ENCODE results near the gene RBM6. TPM values are rescaled to one million over a fixed set of nuclear protein-coding genes. Genes with fewer than 3 reads are reported as not detected.

RBM6 gene
- total and polyA plus RNA-seq, 9 of the 15 experiments (the other 6 are each of a cell fraction or from before 2014, with no cell fraction given), result 19.9 to 82.2 (median 57.8) TPM

DNA sequence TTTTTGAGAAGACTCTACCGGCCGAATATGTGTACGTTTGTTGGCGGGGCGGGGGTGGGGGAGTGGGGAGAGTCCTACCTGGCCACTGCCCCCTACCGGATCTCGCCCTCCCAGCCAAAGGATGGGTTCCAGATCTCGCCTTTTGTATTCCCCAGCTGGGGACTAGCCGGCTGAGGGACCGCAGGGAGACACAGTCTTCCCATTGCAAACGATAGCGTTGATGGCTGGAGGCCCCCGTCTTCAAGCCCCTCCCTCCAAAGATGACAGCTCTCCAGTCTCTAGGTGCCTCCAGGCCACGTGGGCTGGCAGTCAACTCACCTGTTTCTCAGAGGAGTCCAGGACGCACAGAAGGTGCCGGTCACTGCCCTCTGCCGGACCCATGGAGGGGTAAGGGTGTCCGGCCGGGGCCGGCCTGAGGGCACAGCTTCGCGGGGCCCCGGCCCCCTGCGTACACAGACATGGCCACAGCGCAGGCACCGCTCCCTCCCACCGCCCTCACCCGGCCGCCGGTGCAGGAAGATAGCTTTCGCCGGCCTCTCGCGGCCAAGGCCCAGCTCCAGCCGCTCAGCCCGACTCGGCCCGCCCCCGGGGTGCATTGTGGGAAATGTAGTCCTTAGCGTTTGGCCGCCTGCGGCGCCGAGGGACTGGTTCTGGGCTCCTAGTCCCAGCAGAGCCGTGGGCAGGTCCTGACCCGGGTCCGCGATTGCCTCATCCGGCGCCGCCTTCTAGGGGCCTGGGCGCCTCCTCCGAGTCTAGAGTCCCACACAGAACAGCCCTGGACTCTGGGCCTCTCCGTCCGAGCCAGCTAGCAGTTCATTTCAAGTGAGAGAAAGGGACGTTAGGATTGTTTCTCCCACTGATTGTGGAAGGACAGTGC lies 10.4 kb upstream of the RBM6 start, which contains the start of gene MON1A:
MON1A (minus strand) TSS at position 521 of the 877 bp plus-strand sequence. CDS start 16,465 bp downstream, outside the sequence.
- FAIRE-seq, result peak; percentile 81
- intact Hi-C loops (cut with micrococcal nuclease), result loop anchor here (5.0 kb wide), 1 partner anchor 158 kb away; the partner anchor contains the start of gene RBM5
- TF ChIP-seq TEAD2 (tag; IDR thresholded peaks at IDR 0.05) (no peak), ZBTB8A (IDR thresholded peaks at IDR 0.05; ENCODE audit: partially characterized antibody) (no peak), SPI1 (IDR thresholded peaks at IDR 0.05; ENCODE audit: borderline replicate concordance, low read depth, low read length) (no peak)
- TF ChIP-seq, protein P1, sequence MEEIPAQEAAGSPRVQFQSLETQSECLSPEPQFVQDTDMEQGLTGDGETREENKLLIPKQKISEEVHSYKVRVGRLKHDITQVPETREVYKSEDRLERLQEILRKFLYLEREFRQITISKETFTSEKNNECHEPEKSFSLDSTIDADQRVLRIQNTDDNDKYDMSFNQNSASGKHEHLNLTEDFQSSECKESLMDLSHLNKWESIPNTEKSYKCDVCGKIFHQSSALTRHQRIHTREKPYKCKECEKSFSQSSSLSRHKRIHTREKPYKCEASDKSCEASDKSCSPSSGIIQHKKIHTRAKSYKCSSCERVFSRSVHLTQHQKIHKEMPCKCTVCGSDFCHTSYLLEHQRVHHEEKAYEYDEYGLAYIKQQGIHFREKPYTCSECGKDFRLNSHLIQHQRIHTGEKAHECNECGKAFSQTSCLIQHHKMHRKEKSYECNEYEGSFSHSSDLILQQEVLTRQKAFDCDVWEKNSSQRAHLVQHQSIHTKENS (CRISPR knock-in tag; IDR thresholded peaks at IDR 0.05), result no peak
- TF ChIP-seq, protein P2, sequence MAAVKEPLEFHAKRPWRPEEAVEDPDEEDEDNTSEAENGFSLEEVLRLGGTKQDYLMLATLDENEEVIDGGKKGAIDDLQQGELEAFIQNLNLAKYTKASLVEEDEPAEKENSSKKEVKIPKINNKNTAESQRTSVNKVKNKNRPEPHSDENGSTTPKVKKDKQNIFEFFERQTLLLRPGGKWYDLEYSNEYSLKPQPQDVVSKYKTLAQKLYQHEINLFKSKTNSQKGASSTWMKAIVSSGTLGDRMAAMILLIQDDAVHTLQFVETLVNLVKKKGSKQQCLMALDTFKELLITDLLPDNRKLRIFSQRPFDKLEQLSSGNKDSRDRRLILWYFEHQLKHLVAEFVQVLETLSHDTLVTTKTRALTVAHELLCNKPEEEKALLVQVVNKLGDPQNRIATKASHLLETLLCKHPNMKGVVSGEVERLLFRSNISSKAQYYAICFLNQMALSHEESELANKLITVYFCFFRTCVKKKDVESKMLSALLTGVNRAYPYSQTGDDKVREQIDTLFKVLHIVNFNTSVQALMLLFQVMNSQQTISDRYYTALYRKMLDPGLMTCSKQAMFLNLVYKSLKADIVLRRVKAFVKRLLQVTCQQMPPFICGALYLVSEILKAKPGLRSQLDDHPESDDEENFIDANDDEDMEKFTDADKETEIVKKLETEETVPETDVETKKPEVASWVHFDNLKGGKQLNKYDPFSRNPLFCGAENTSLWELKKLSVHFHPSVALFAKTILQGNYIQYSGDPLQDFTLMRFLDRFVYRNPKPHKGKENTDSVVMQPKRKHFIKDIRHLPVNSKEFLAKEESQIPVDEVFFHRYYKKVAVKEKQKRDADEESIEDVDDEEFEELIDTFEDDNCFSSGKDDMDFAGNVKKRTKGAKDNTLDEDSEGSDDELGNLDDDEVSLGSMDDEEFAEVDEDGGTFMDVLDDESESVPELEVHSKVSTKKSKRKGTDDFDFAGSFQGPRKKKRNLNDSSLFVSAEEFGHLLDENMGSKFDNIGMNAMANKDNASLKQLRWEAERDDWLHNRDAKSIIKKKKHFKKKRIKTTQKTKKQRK (IDR thresholded peaks at IDR 0.05; ENCODE audit: borderline replicate concordance, low read depth, low read length), result no peak
- TF ChIP-seq, protein P3, sequence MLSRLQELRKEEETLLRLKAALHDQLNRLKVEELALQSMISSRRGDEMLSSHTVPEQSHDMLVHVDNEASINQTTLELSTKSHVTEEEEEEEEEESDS (CRISPR knock-in tag; IDR thresholded peaks at IDR 0.05), result no peak
- TF ChIP-seq, protein P4, sequence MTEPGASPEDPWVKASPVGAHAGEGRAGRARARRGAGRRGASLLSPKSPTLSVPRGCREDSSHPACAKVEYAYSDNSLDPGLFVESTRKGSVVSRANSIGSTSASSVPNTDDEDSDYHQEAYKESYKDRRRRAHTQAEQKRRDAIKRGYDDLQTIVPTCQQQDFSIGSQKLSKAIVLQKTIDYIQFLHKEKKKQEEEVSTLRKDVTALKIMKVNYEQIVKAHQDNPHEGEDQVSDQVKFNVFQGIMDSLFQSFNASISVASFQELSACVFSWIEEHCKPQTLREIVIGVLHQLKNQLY (CRISPR knock-in tag; conservative IDR thresholded peaks at IDR 0.05), result no peak

More for the DNA sequence above, 10.4 kb upstream of the RBM6 start, which contains the start of gene MON1A:
- Histone ChIP-seq H4K20me1 (replicated peaks; ENCODE audit: control insufficient read depth, insufficient read depth, low read length) (no peaks in the 10 kb centered on the region), H3K36me3 (ENCODE audit: control insufficient read depth, insufficient read depth, low read length) (peaks cover 5% of the 10 kb centered on the region; the same call in 2 of the 3 replicates), H3K4me2 (ENCODE audit: insufficient read depth, low read length) (peak within 1 kb of the TSS; percentile 97), H3K9me1 (ENCODE audit: control insufficient read depth, insufficient read depth, low read length) (peaks cover 2% of the 10 kb centered on the region), H3K9ac (ENCODE audit: insufficient read depth in 1 of 2, low read depth in 2 of 2, low read length in 2 of 2) (peak within 1 kb of the TSS; percentile 89 to 95), H3K4me3 (peak within 1 kb of the TSS; percentile 62), H3K9me3 (replicated peaks; ENCODE audit: control insufficient read depth, insufficient read depth, low read depth, low read length) (no peaks in the 10 kb centered on the region), H2AFZ (ENCODE audit: low read depth, low read length) (peak within 1 kb of the TSS; percentile 99), H3K4me1 (replicated peaks in 1 of 2; ENCODE audit: control insufficient read depth in 2 of 2, insufficient read depth in 2 of 2, low read length in 2 of 2) (peaks cover 22 to 32% of the 10 kb centered on the region in 2 experiments), H3K79me2 (ENCODE audit: control insufficient read depth, insufficient read depth, low read length) (peaks cover 26% of the 10 kb centered on the region), H3K27me3 (ENCODE audit: control insufficient read depth in 2 of 2, insufficient read depth in 2 of 2, low read length in 2 of 2) (no peaks in the 10 kb centered on the region), H3K27ac (ENCODE audit: extremely low read depth, low read depth, low read length) (peak within 1 kb of the TSS; percentile 95)
- DNase-seq (ENCODE audit: extremely low read depth in 1 of 4, low spot score in 3 of 4) (peak; percentile 82 to 95 (median 84)), ATAC-seq (peak; percentile 94)
- TSS peak; percentile 63 for BruUV-seq (replicated peaks)
- in situ Hi-C loops (cut with MboI), result no loop called here
- ChIA-PET POLR2A (interaction anchor here (0.5 to 4.1 kb wide), 13 partner anchors 10 to 335 kb away, joined by 3 to 38 read pairs (median 4); partner anchors contain the start of gene RBM6), CTCF (ENCODE audit: low intra/inter-chr PET ratio) (interaction anchor here (0.5 kb wide), 1 partner anchor 369 kb away, joined by 3 read pairs; no protein-coding TSS in a partner anchor)
- WGBS (ENCODE audit: insufficient coverage, low coverage, missing lambda C conversion rate), result 1% methylated on average over 26 of the region's 56 CpGs
